ENCODE data around the gene CRISP1.

DNA sequence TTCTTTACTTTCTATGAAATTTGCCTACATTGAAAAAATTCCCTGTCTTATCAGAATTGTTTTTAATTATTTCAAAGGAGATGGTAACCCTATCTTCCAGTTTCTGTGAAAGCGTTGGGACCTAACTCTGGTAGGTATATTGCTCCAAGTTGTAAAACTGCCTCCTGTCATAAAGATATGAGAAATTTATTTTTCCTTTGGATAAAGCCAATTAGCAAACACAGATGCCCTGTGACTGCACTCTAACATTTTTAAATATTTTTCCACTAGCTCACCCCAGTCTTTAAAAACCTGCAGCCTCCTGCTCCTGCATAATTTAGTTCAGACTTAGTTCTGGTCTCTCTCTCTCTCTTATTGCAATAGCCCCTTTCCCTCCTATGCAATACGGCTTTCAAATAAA is 39.0 kb upstream of the CRISP1 start:
- TF ChIP-seq, protein P1, sequence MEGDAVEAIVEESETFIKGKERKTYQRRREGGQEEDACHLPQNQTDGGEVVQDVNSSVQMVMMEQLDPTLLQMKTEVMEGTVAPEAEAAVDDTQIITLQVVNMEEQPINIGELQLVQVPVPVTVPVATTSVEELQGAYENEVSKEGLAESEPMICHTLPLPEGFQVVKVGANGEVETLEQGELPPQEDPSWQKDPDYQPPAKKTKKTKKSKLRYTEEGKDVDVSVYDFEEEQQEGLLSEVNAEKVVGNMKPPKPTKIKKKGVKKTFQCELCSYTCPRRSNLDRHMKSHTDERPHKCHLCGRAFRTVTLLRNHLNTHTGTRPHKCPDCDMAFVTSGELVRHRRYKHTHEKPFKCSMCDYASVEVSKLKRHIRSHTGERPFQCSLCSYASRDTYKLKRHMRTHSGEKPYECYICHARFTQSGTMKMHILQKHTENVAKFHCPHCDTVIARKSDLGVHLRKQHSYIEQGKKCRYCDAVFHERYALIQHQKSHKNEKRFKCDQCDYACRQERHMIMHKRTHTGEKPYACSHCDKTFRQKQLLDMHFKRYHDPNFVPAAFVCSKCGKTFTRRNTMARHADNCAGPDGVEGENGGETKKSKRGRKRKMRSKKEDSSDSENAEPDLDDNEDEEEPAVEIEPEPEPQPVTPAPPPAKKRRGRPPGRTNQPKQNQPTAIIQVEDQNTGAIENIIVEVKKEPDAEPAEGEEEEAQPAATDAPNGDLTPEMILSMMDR (IDR thresholded peaks at IDR 0.05), result no peak
- no peak for TF ChIP-seq POLR2A (IDR thresholded peaks at IDR 0.05)

Measured in esophagus squamous epithelium (tissue), 4 donors.